ENCODE data around the gene ANK2. TPM values are rescaled to one million over a fixed set of nuclear protein-coding genes. Genes with fewer than 3 reads are reported as not detected.

The ANK2 gene
- total and polyA plus RNA-seq, 2 experiments from 2014 or later, result 7.7 to 40.4 TPM

DNA sequence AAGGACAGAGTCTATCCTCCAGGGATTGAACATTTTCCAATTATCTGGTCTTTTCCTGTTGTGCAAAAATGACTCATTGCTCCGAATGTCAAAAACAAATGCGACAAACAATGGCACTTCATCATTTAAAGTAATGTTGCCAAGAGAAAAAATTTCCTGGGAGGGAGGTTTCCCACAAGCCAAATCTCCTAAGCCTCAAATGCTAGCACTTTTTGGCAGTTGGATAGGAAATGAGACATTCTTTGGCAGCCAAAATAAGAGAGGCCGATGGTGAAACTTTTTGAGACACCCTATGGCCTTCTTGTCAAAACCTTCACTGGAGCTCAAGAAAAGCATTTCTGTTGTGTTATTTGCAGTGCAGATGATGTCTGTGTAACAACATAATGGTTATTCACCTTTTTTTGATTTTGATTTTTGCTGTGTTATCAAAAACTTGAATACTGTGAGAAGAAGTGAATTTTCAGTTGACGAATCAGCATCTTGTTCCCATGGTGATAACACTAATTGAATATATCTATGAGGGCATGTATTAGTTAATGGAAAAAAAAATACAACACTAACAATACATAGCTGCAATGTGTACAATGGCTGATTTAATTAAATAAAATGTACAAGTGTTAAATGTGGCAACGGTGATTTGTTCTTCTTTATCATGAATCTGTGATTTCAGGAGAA is 333.8 kb downstream of the ANK2 start:
- Histone ChIP-seq H3K9me2 (ENCODE audit: insufficient read depth) (peaks cover 3% of the 10 kb centered on the region; the same call in 1 of the 2 replicates), H3K36me3 (ENCODE audit: insufficient read depth) (no peaks in the 10 kb centered on the region), H3K4me3 (no peak overlapping the region), H2AFZ (no peak overlapping the region), H3K4me1 (ENCODE audit: insufficient read depth) (no peaks in the 10 kb centered on the region), H3K79me2 (replicated peaks; ENCODE audit: insufficient read depth) (no peaks in the 10 kb centered on the region), H3K27me3 (ENCODE audit: insufficient read depth) (no peaks in the 10 kb centered on the region), H3K4me2 (no peak overlapping the region), H3K27ac (ENCODE audit: low read depth) (no peak overlapping the region), H3F3A (replicated peaks; ENCODE audit: low read depth) (no peaks in the 10 kb centered on the region), H4K20me1 (replicated peaks; ENCODE audit: insufficient read depth) (no peaks in the 10 kb centered on the region)
- Mint-ChIP-seq H3K4me3 (no peak overlapping the region), H3K4me1 (no peaks in the 10 kb centered on the region), H3K27me3 (ENCODE audit: insufficient read depth, low read depth, poor library complexity) (no peaks in the 10 kb centered on the region), H3K36me3 (ENCODE audit: low read depth) (peaks cover 19% of the 10 kb centered on the region; the same call in 2 of the 3 replicates), H3K9me3 (no peaks in the 10 kb centered on the region), H3K27ac (no peak overlapping the region)
- ATAC-seq (no peak), DNase-seq (ENCODE audit: low spot score) (no peak)
- TF ChIP-seq NANOG (IDR thresholded peaks at IDR 0.05; ENCODE audit: borderline replicate concordance), result no peak
- no peak for TF ChIP-seq JUNB (IDR thresholded peaks at IDR 0.05; ENCODE audit: unreplicated experiment)
- TF ChIP-seq, protein P1, sequence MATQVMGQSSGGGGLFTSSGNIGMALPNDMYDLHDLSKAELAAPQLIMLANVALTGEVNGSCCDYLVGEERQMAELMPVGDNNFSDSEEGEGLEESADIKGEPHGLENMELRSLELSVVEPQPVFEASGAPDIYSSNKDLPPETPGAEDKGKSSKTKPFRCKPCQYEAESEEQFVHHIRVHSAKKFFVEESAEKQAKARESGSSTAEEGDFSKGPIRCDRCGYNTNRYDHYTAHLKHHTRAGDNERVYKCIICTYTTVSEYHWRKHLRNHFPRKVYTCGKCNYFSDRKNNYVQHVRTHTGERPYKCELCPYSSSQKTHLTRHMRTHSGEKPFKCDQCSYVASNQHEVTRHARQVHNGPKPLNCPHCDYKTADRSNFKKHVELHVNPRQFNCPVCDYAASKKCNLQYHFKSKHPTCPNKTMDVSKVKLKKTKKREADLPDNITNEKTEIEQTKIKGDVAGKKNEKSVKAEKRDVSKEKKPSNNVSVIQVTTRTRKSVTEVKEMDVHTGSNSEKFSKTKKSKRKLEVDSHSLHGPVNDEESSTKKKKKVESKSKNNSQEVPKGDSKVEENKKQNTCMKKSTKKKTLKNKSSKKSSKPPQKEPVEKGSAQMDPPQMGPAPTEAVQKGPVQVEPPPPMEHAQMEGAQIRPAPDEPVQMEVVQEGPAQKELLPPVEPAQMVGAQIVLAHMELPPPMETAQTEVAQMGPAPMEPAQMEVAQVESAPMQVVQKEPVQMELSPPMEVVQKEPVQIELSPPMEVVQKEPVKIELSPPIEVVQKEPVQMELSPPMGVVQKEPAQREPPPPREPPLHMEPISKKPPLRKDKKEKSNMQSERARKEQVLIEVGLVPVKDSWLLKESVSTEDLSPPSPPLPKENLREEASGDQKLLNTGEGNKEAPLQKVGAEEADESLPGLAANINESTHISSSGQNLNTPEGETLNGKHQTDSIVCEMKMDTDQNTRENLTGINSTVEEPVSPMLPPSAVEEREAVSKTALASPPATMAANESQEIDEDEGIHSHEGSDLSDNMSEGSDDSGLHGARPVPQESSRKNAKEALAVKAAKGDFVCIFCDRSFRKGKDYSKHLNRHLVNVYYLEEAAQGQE (IDR thresholded peaks at IDR 0.05; ENCODE audit: unreplicated experiment), result no peak
- TF ChIP-seq ZNF114 (CRISPR knock-in tag; IDR thresholded peaks at IDR 0.05), result no peak
- TF ChIP-seq, protein P2, sequence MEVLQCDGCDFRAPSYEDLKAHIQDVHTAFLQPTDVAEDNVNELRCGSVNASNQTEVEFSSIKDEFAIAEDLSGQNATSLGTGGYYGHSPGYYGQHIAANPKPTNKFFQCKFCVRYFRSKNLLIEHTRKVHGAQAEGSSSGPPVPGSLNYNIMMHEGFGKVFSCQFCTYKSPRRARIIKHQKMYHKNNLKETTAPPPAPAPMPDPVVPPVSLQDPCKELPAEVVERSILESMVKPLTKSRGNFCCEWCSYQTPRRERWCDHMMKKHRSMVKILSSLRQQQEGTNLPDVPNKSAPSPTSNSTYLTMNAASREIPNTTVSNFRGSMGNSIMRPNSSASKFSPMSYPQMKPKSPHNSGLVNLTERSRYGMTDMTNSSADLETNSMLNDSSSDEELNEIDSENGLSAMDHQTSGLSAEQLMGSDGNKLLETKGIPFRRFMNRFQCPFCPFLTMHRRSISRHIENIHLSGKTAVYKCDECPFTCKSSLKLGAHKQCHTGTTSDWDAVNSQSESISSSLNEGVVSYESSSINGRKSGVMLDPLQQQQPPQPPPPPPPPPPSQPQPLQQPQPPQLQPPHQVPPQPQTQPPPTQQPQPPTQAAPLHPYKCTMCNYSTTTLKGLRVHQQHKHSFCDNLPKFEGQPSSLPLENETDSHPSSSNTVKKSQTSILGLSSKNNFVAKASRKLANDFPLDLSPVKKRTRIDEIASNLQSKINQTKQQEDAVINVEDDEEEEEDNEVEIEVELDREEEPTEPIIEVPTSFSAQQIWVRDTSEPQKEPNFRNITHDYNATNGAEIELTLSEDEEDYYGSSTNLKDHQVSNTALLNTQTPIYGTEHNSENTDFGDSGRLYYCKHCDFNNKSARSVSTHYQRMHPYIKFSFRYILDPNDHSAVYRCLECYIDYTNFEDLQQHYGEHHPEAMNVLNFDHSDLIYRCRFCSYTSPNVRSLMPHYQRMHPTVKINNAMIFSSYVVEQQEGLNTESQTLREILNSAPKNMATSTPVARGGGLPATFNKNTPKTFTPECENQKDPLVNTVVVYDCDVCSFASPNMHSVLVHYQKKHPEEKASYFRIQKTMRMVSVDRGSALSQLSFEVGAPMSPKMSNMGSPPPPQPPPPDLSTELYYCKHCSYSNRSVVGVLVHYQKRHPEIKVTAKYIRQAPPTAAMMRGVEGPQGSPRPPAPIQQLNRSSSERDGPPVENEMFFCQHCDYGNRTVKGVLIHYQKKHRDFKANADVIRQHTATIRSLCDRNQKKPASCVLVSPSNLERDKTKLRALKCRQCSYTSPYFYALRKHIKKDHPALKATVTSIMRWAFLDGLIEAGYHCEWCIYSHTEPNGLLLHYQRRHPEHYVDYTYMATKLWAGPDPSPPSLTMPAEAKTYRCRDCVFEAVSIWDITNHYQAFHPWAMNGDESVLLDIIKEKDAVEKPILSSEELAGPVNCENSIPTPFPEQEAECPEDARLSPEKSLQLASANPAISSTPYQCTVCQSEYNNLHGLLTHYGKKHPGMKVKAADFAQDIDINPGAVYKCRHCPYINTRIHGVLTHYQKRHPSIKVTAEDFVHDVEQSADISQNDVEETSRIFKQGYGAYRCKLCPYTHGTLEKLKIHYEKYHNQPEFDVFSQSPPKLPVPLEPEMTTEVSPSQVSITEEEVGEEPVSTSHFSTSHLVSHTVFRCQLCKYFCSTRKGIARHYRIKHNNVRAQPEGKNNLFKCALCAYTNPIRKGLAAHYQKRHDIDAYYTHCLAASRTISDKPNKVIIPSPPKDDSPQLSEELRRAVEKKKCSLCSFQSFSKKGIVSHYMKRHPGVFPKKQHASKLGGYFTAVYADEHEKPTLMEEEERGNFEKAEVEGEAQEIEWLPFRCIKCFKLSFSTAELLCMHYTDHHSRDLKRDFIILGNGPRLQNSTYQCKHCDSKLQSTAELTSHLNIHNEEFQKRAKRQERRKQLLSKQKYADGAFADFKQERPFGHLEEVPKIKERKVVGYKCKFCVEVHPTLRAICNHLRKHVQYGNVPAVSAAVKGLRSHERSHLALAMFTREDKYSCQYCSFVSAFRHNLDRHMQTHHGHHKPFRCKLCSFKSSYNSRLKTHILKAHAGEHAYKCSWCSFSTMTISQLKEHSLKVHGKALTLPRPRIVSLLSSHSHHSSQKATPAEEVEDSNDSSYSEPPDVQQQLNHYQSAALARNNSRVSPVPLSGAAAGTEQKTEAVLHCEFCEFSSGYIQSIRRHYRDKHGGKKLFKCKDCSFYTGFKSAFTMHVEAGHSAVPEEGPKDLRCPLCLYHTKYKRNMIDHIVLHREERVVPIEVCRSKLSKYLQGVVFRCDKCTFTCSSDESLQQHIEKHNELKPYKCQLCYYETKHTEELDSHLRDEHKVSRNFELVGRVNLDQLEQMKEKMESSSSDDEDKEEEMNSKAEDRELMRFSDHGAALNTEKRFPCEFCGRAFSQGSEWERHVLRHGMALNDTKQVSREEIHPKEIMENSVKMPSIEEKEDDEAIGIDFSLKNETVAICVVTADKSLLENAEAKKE (CRISPR knock-in tag; IDR thresholded peaks at IDR 0.05), result no peak
- TF ChIP-seq, protein P3, sequence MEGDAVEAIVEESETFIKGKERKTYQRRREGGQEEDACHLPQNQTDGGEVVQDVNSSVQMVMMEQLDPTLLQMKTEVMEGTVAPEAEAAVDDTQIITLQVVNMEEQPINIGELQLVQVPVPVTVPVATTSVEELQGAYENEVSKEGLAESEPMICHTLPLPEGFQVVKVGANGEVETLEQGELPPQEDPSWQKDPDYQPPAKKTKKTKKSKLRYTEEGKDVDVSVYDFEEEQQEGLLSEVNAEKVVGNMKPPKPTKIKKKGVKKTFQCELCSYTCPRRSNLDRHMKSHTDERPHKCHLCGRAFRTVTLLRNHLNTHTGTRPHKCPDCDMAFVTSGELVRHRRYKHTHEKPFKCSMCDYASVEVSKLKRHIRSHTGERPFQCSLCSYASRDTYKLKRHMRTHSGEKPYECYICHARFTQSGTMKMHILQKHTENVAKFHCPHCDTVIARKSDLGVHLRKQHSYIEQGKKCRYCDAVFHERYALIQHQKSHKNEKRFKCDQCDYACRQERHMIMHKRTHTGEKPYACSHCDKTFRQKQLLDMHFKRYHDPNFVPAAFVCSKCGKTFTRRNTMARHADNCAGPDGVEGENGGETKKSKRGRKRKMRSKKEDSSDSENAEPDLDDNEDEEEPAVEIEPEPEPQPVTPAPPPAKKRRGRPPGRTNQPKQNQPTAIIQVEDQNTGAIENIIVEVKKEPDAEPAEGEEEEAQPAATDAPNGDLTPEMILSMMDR (conservative IDR thresholded peaks at IDR 0.05; ENCODE audit: low read depth in 2 of 2), result no peak
- TF ChIP-seq CREB1 (CRISPR knock-in tag; IDR thresholded peaks at IDR 0.05; ENCODE audit: low read depth), result no peak
- no peak for TF ChIP-seq ZNF331 (CRISPR knock-in tag; IDR thresholded peaks at IDR 0.05; ENCODE audit: low read depth)
- no peak for TF ChIP-seq EZH2 (IDR thresholded peaks at IDR 0.05; ENCODE audit: low read depth, unreplicated experiment)
- no peak for TF ChIP-seq STAT1 (IDR thresholded peaks at IDR 0.05; ENCODE audit: unreplicated experiment)
- TF ChIP-seq POLR2AphosphoS5 (IDR thresholded peaks at IDR 0.05; ENCODE audit: low read depth), result no peak
- TF ChIP-seq, protein P4, sequence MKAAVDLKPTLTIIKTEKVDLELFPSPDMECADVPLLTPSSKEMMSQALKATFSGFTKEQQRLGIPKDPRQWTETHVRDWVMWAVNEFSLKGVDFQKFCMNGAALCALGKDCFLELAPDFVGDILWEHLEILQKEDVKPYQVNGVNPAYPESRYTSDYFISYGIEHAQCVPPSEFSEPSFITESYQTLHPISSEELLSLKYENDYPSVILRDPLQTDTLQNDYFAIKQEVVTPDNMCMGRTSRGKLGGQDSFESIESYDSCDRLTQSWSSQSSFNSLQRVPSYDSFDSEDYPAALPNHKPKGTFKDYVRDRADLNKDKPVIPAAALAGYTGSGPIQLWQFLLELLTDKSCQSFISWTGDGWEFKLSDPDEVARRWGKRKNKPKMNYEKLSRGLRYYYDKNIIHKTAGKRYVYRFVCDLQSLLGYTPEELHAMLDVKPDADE (IDR thresholded peaks at IDR 0.05), result no peak
- TF ChIP-seq EZH2phosphoT487 (IDR thresholded peaks at IDR 0.05; ENCODE audit: unreplicated experiment), result no peak
